Measurements from ENCODE around the gene NSDHL. TPM values are rescaled to one million over a fixed set of nuclear protein-coding genes. Genes with fewer than 3 reads are reported as not detected.
A peak's percentile ranks its signal among the peaks of the same experiment; 100 is the strongest.

The NSDHL gene
- total RNA-seq, 1 donor from 2014 or later: 15.9 TPM

- Mint-ChIP-seq H3K27ac (peak overlapping the region; percentile 62), H3K9me3 (peaks cover 9% of the 10 kb centered on the region), H3K4me1 (peaks cover 14% of the 10 kb centered on the region), H3K27me3 (ENCODE audit: insufficient read depth, low read depth) (peaks cover 2% of the 10 kb centered on the region), H3K36me3 (peaks cover 18% of the 10 kb centered on the region), H3K4me3 (no peak overlapping the region)
- no peak overlapping the region for H3K4me3 ChIP-seq
- H3K4me2 ChIP-seq: no peak overlapping the region
- no peak overlapping the region for H3K9ac ChIP-seq
- H3K36me3 ChIP-seq: no peaks in the 10 kb centered on the region
- H3K27me3 ChIP-seq: no peaks in the 10 kb centered on the region
- no peaks in the 10 kb centered on the region for H3K9me3 ChIP-seq (ENCODE audit: low read depth)
- TF ChIP-seq EZH2 (IDR thresholded peaks at IDR 0.05) (no peak), CTCF (IDR thresholded peaks at IDR 0.05) (no peak), EZH2phosphoT487 (IDR thresholded peaks at IDR 0.05) (no peak)
- H3F3A ChIP-seq (ENCODE audit: low read depth): no peaks in the 10 kb centered on the region
- no peaks in the 10 kb centered on the region for H4K20me1 ChIP-seq (ENCODE audit: low read depth)
- H3K79me2 ChIP-seq (ENCODE audit: low read depth): no peaks in the 10 kb centered on the region
- no peak for DNase-seq (ENCODE audit: low spot score)
- H3K27ac ChIP-seq: no peak overlapping the region
- no peak overlapping the region for H2AFZ ChIP-seq (replicated peaks)
- H3K4me1 ChIP-seq: no peaks in the 10 kb centered on the region
Observed at GRCh38 chrX:152861826-152862225, 31.0 kb downstream of the NSDHL start.

GRCh38 chrX:152865232-152865920 is 34.5 kb downstream of the NSDHL start:
- Mint-ChIP-seq H3K36me3 (peaks cover 18% of the 10 kb centered on the region), H3K9me3 (peaks cover 11% of the 10 kb centered on the region), H3K4me1 (peaks cover 14% of the 10 kb centered on the region), H3K4me3 (no peak overlapping the region), H3K27ac (no peak overlapping the region), H3K27me3 (ENCODE audit: insufficient read depth, low read depth) (peaks cover 6% of the 10 kb centered on the region)
- H3K27me3 ChIP-seq: no peaks in the 10 kb centered on the region
- H3F3A ChIP-seq (ENCODE audit: low read depth): no peaks in the 10 kb centered on the region
- no peaks in the 10 kb centered on the region for H3K9me3 ChIP-seq (ENCODE audit: low read depth)
- no peak overlapping the region for H3K4me3 ChIP-seq
- no peaks in the 10 kb centered on the region for H3K4me1 ChIP-seq
- H2AFZ ChIP-seq (replicated peaks): no peak overlapping the region
- no peak for DNase-seq (ENCODE audit: low spot score)
- H3K27ac ChIP-seq: no peak overlapping the region
- no peaks in the 10 kb centered on the region for H3K79me2 ChIP-seq (ENCODE audit: low read depth)
- no peaks in the 10 kb centered on the region for H4K20me1 ChIP-seq (ENCODE audit: low read depth)
- TF ChIP-seq EZH2phosphoT487 (IDR thresholded peaks at IDR 0.05) (no peak), CTCF (IDR thresholded peaks at IDR 0.05) (no peak), EZH2 (IDR thresholded peaks at IDR 0.05) (no peak)
- no peaks in the 10 kb centered on the region for H3K36me3 ChIP-seq
- H3K9ac ChIP-seq: no peak overlapping the region
- H3K4me2 ChIP-seq: no peak overlapping the region

GRCh38 chrX:152866386-152866785 is 35.5 kb downstream of the NSDHL start:
- H3K4me1 Mint-ChIP-seq: peaks cover 6% of the 10 kb centered on the region
- Histone ChIP-seq H3K79me2 (ENCODE audit: low read depth) (no peaks in the 10 kb centered on the region), H3F3A (ENCODE audit: low read depth) (no peaks in the 10 kb centered on the region), H4K20me1 (ENCODE audit: low read depth) (no peaks in the 10 kb centered on the region), H3K36me3 (no peaks in the 10 kb centered on the region), H3K4me3 (no peak overlapping the region), H3K9me3 (ENCODE audit: low read depth) (no peaks in the 10 kb centered on the region), H2AFZ (replicated peaks) (no peak overlapping the region), H3K4me2 (no peak overlapping the region), H3K27ac (no peak overlapping the region), H3K9ac (no peak overlapping the region), H3K4me1 (no peaks in the 10 kb centered on the region), H3K27me3 (no peaks in the 10 kb centered on the region)
- no peak overlapping the region for H3K4me3 Mint-ChIP-seq
- peaks cover 11% of the 10 kb centered on the region for H3K9me3 Mint-ChIP-seq
- no peak for DNase-seq (ENCODE audit: low spot score)
- peaks cover 6% of the 10 kb centered on the region for H3K27me3 Mint-ChIP-seq (ENCODE audit: insufficient read depth, low read depth)
- H3K27ac Mint-ChIP-seq: no peak overlapping the region
- peaks cover 17% of the 10 kb centered on the region for H3K36me3 Mint-ChIP-seq
- no peak for TF ChIP-seq CTCF (IDR thresholded peaks at IDR 0.05)
- no peak for TF ChIP-seq EZH2 (IDR thresholded peaks at IDR 0.05)
- no peak for TF ChIP-seq EZH2phosphoT487 (IDR thresholded peaks at IDR 0.05)
